Lower leg skin (tissue), 3 donors: Measurements from ENCODE around the gene ASIC3.

ENCODE experiments used
- CTCF ChIP-seq, 3 donors: fragments of 450-650 bp; IDR thresholded peaks; one replicate each; pipeline ENCODE4 v1.5.1; 2016; ENCODE audit warnings: antibody characterized with exemption in 3 of 3, mild to moderate bottlenecking in 3 of 3, moderate library complexity in 2 of 3
- POLR2A ChIP-seq, 2 donors: fragments of 450-650 bp; IDR thresholded peaks; one replicate each; pipeline ENCODE4 v1.6.1; 2016 to 2017; ENCODE audit warnings: antibody characterized with exemption in 2 of 2, mild to moderate bottlenecking in 1 of 2, moderate library complexity in 1 of 2

- TF ChIP-seq CTCF (IDR thresholded peaks at IDR 0.05) (no peak), POLR2A (IDR thresholded peaks at IDR 0.05) (no peak)
Measured at GRCh38 chr7:151032936-151033863, 15.1 kb upstream of the ASIC3 start.
